Mesodermal cell (in vitro differentiated cells): Measurements from ENCODE around the gene MOCS2. TPM values are rescaled to one million over a fixed set of nuclear protein-coding genes. Genes with fewer than 3 reads are reported as not detected.

Experiments
- H3K27ac ChIP-seq: 2 replicates; pipeline ENCODE4 v1.7.0; 2013; ENCODE audit warnings: mild to moderate bottlenecking, low read depth, low read length, moderate library complexity; ENCODE audit not compliant: severe bottlenecking
- H3K36me3 ChIP-seq: 2 replicates; pipeline ENCODE4 v1.7.1; 2013; ENCODE audit warnings: mild to moderate bottlenecking, low read length, moderate library complexity; ENCODE audit not compliant: control insufficient read depth, insufficient read depth
- H3K4me1 ChIP-seq: one replicate; pipeline ENCODE4 v1.7.1; 2013; ENCODE audit warnings: mild to moderate bottlenecking, low read length; ENCODE audit not compliant: insufficient read depth, control insufficient read depth, poor library complexity, severe bottlenecking
- H3K4me3 ChIP-seq: 2 replicates; pipeline ENCODE4 v1.7.0; 2013; ENCODE audit warnings: low read length, control low read depth, mild to moderate bottlenecking; ENCODE audit not compliant: insufficient read depth, poor library complexity, severe bottlenecking; ENCODE audit errors: extremely low read depth
- H3K9me3 ChIP-seq: 2 replicates; pipeline ENCODE4 v1.7.1; 2013; ENCODE audit warnings: mild to moderate bottlenecking, low read length, moderate library complexity; ENCODE audit not compliant: control insufficient read depth
- WGBS, 2 experiments: methylation state at CpG; one replicate each; pipeline ENCODE4 v1.1.5; 2013; ENCODE audit warnings: missing lambda C conversion rate in 2 of 2; ENCODE audit not compliant: insufficient coverage in 2 of 2; 5-methylcytosine and 5-hydroxymethylcytosine counted together
- polyA plus RNA-seq, 2 experiments: library from polyadenylated mRNA; stranded (reverse); fragments of 50-300 nt; gene quantifications; one replicate each; pipeline ENCODE4 v1.2.3, GENCODE V29; 2013

Gene MOCS2, protein sequence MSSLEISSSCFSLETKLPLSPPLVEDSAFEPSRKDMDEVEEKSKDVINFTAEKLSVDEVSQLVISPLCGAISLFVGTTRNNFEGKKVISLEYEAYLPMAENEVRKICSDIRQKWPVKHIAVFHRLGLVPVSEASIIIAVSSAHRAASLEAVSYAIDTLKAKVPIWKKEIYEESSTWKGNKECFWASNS
- polyA plus RNA-seq (2013, experiment 1 of 2), result 33.3 TPM
- 40.0 TPM for polyA plus RNA-seq (2013, experiment 2 of 2)

DNA sequence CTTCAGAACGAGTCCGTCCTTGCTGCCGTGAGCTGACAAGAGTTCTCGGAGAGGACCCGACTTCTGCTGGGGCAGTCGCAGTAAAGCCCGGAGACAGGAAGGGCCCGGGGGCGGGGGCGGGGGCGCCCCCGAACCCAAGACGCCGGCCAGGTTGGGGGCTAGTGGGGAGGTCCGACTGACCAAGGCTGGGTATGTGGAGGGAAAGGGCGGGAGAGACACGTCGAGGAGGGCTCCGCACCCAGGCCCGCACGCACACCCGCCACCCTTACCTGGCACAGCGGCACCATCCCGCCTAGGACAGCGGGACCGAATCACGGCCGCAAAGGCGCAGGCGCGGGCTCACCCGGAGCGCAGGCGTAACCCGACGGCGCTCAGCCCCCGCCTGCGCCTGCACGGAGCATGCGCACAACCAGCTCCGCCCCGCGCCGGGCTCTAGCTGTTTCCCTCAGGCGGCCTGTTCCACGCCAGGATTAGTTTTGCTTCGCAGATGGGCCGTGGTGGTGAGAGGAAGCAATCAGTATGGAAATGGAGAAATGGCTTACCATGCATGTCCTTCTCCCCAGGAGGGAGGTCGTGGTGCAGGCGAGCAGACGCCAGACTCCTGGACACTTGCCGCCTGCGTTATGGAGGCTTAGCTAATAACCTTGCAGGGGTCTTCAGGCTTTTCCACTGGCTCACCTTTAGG is at the start of gene MOCS2:
Gene MOCS2, minus strand, starts transcription at position 315 of the 685 bp plus-strand sequence. CDS start 2,583 bp downstream, outside the sequence.
- peak within 1 kb of the TSS; percentile 66 for H3K4me3 ChIP-seq
- peaks cover 11% of the 10 kb centered on the region for H3K36me3 ChIP-seq
- 1 to 2% methylated on average over 30 to 46 of the region's 54 CpGs for WGBS, 2 experiments
- H3K4me1 ChIP-seq, result no peaks in the 10 kb centered on the region
- no peak within 1 kb of the TSS for H3K27ac ChIP-seq
- no peaks in the 10 kb centered on the region for H3K9me3 ChIP-seq

DNA sequence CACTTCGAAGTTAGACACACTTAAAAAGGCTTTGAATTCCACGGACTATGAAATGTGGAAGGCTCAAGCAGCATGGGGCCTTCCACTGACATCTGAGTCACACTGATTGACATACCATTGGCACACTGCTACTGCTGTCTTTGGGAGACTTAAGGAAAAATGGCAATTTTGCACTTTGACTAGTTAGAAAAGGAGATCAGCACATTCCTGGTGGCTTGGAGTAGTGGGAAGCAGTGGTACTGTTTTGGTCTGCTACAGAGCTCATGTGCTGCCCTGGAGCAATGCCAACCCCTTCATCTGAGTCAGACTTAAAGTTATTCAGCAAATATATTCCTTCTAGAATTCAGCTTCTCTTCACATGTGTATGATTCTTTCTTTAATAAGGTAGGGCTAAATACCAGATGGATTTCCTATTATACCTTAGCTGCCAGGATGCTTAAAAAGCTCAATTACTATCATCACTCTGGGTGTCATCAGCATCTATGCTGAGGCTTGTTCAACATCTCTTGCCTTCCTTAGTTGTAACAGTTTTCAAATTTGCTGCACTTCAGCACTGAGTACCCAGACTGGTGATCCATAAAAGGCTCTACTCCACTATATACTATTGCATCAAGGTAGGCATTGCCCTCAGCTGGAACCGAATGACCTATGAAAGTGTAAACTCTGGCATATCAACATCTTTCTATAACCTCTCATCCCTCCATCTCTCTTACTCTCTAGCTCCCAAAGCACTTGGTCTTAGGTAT is 42.3 kb upstream of the MOCS2 start:
- Histone ChIP-seq H3K9me3 (no peaks in the 10 kb centered on the region), H3K4me3 (no peak overlapping the region), H3K27ac (no peak overlapping the region), H3K4me1 (no peaks in the 10 kb centered on the region), H3K36me3 (no peaks in the 10 kb centered on the region)
- 77 to 93% methylated on average over 3 of the region's 3 CpGs for WGBS, 2 experiments

- no peak overlapping the region for H3K27ac ChIP-seq
- H3K36me3 ChIP-seq, result no peaks in the 10 kb centered on the region
- H3K4me3 ChIP-seq, result no peak overlapping the region
- WGBS, 2 experiments, result 100% methylated on average over 1 of the region's 1 CpG
- no peaks in the 10 kb centered on the region for H3K4me1 ChIP-seq
- H3K9me3 ChIP-seq, result no peaks in the 10 kb centered on the region
Measured at GRCh38 chr5:53133020-53133419, 23.5 kb upstream of the MOCS2 start.

GRCh38 chr5:53130266-53130665 is 20.7 kb upstream of the MOCS2 start:
- H3K27ac ChIP-seq, result no peak overlapping the region
- peaks cover 5% of the 10 kb centered on the region for H3K4me1 ChIP-seq
- H3K36me3 ChIP-seq, result no peaks in the 10 kb centered on the region
- no peaks in the 10 kb centered on the region for H3K9me3 ChIP-seq
- no peak overlapping the region for H3K4me3 ChIP-seq
- 71 to 76% methylated on average over 1 to 2 of the region's 2 CpGs for WGBS, 2 experiments

DNA sequence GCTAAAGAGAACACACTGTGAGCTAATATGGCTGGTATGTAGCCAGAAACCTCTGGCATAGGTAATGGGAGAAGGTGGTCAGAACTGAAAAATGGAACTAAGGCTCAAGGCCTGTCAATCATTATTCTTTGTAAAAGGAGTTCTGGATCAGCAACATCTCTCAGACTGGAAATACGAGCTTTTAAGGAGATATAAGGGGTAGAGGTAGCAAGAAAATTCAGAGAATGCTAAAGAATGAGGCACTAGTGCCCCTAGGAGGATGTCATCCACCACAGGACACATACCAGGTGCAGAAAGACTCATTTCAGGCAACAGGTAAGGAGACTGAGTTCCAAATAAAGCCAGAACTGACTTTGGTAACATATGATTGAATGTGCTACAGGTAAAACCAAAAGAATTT is 18.9 kb upstream of the MOCS2 start:
- no peaks in the 10 kb centered on the region for H3K36me3 ChIP-seq
- H3K9me3 ChIP-seq, result no peaks in the 10 kb centered on the region
- peaks cover 5% of the 10 kb centered on the region for H3K4me1 ChIP-seq
- no peak overlapping the region for H3K4me3 ChIP-seq
- H3K27ac ChIP-seq, result no peak overlapping the region
- WGBS, 2 experiments, result 88% methylated on average over 1 of the region's 1 CpG; no CpG with 5 or more reads in 1 of the 2 experiments

DNA sequence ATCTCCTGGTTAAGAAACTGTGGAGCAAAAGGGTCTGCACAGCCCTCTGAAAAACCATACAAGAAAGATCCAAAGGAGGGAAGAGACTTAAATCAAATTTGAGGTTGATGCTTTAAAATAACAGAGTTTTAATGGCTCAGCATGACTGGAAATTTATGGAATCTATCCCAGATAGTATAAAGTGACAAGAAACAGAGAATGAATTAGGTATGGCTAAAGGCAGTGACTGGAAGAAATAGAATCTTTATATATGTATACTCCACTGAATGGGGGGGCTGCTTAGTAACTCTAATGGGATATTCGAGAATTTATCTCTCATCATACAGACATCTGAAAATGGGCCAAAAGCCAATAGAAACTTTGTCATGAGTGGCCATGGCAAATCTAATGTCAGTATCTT is 17.6 kb upstream of the MOCS2 start:
- WGBS, 2 experiments, result 100% methylated on average over 1 of the region's 1 CpG; no CpG with 5 or more reads in 1 of the 2 experiments
- Histone ChIP-seq H3K36me3 (no peaks in the 10 kb centered on the region), H3K27ac (no peak overlapping the region), H3K4me3 (no peak overlapping the region), H3K9me3 (no peaks in the 10 kb centered on the region), H3K4me1 (peaks cover 5% of the 10 kb centered on the region)

DNA sequence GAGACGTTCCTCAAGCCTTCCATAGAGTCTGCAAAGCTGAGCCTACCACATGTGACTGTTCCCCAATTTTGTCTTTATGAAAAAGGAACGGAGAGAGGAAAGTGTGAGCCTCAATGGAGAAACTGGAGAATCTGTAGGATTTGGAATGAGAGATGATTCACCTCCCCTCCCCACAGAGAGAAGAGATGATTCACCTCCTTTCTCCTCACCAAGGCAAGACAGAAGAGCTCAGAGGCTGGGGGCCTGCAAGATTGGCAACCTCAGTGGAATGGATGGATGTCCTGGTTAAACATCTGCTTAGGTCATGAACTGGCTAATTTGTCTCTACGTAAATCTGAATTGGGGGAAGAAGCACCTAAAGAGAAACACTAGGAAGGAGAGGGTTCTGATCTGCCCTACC is 17.0 kb upstream of the MOCS2 start:
- Histone ChIP-seq H3K27ac (no peak overlapping the region), H3K36me3 (no peaks in the 10 kb centered on the region), H3K9me3 (no peaks in the 10 kb centered on the region), H3K4me3 (no peak overlapping the region), H3K4me1 (peaks cover 5% of the 10 kb centered on the region)
- WGBS, 2 experiments, result 90 to 91% methylated on average over 2 of the region's 3 CpGs

- no peaks in the 10 kb centered on the region for H3K9me3 ChIP-seq
- no peaks in the 10 kb centered on the region for H3K36me3 ChIP-seq
- H3K4me1 ChIP-seq, result peaks cover 5% of the 10 kb centered on the region
- no peak overlapping the region for H3K4me3 ChIP-seq
- no peak overlapping the region for H3K27ac ChIP-seq
Measured at GRCh38 chr5:53123702-53124101, 14.1 kb upstream of the MOCS2 start.

- Histone ChIP-seq H3K36me3 (no peaks in the 10 kb centered on the region), H3K4me3 (no peak overlapping the region)
- WGBS, 2 experiments, result 91 to 100% methylated on average over 1 of the region's 1 CpG
Measured at GRCh38 chr5:53120165-53120564, 10.6 kb upstream of the MOCS2 start.

DNA sequence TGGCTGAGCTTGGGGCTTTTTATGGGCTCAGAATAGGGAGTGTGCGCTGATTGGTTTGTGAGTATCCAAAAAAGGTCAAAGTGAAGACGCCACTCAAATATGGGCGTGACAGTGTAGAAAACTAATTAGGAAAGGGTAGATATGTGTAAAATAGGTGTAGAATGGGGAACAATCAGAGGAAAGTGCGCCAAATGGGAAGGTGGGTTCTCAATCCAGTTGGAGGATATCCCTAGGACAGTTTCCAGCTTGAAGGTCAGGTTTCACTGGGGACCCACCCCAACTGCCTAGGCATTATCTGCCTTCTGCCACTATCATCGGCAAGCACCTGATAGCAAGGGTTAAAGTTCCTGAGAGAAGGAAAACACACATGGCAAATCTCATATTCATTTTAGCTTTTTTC is 9.3 kb upstream of the MOCS2 start:
- WGBS, 2 experiments, result 93 to 94% methylated on average over 4 of the region's 5 CpGs

More at GRCh38 chr5:53120165-53120564, 10.6 kb upstream of the MOCS2 start:
- Histone ChIP-seq H3K9me3 (no peaks in the 10 kb centered on the region), H3K4me1 (no peaks in the 10 kb centered on the region), H3K27ac (no peak overlapping the region)

More for the DNA sequence above, 9.3 kb upstream of the MOCS2 start:
- Histone ChIP-seq H3K36me3 (no peaks in the 10 kb centered on the region), H3K4me1 (no peaks in the 10 kb centered on the region), H3K4me3 (no peak overlapping the region), H3K27ac (no peak overlapping the region), H3K9me3 (no peaks in the 10 kb centered on the region)
